ENCODE data around the gene CCDC51. TPM values are rescaled to one million over a fixed set of nuclear protein-coding genes. Genes with fewer than 3 reads are reported as not detected.

CCDC51 gene
- polyA plus RNA-seq, 1 of the 3 experiments (the other 2 are of a cell fraction), result 24.2 TPM

- TF ChIP-seq REST (IDR thresholded peaks at IDR 0.05; ENCODE audit: low read depth, low read length) (no peak), RXRA (IDR thresholded peaks at IDR 0.05; ENCODE audit: borderline replicate concordance, low read depth) (no peak), FOSL2 (IDR thresholded peaks at IDR 0.05; ENCODE audit: borderline replicate concordance, low read depth) (no peak), JUND (IDR thresholded peaks at IDR 0.05) (no peak), TAF1 (IDR thresholded peaks at IDR 0.05; ENCODE audit: borderline replicate concordance, low read depth, low read length) (no peak)
These were observed 3.5 kb downstream of the CCDC51 start (continued) for GRCh38 chr3:48436477-48436787.

GRCh38 chr3:48435774-48436476 is 4.0 kb downstream of the CCDC51 start:
- Histone ChIP-seq H2AFZ (ENCODE audit: low read depth) (no peak overlapping the region), H3K36me3 (replicated peaks in 1 of 2; ENCODE audit: control insufficient read depth in 1 of 2, insufficient read depth in 2 of 2, low read length in 1 of 2) (peaks cover 4 to 25% of the 10 kb centered on the region in 2 experiments), H3K9me2 (no peaks in the 10 kb centered on the region), H3K4me1 (ENCODE audit: control insufficient read depth in 1 of 2, insufficient read depth in 2 of 2, low read depth in 1 of 2, low read length in 1 of 2) (peaks cover 0 to 15% of the 10 kb centered on the region in 2 experiments; a peak in 1 of 4 replicates), H3F3A (replicated peaks; ENCODE audit: insufficient read depth) (no peaks in the 10 kb centered on the region), H3K27me3 (ENCODE audit: insufficient read depth) (no peaks in the 10 kb centered on the region), H3K9me3 (no peaks in the 10 kb centered on the region), H3K9ac (no peak overlapping the region), H3K79me2 (ENCODE audit: insufficient read depth) (peaks cover 22% of the 10 kb centered on the region), H3K27ac (ENCODE audit: low read depth in 2 of 2, low read length in 1 of 2) (no peak overlapping the region), H3K4me2 (no peak overlapping the region), H3K4me3 (ENCODE audit: low read depth in 2 of 2, low read length in 1 of 2) (peak overlapping the region in 1 of 2 experiments; percentile 43; a peak in 1 of 4 replicates), H4K20me1 (ENCODE audit: insufficient read depth) (0 out of 2 replicates have a peak, but pooled peaks cover 5% of the 10 kb centered on the region)
- ChIA-PET POLR2A (interaction anchor here (0.6 to 1.6 kb wide), 5 partner anchors 11 to 241 kb away, joined by 3 to 8 read pairs (median 4); no protein-coding TSS in a partner anchor), CTCF (interaction anchor here (0.6 to 13.2 kb wide), 95 partner anchors 12 to 1059 kb away, joined by 3 to 399 read pairs (median 6); partner anchors contain the start of genes ATRIP, CAMP, CDC25A and FBXW12)
- 42% methylated on average over 6 of the region's 7 CpGs for WGBS (ENCODE audit: low lambda C conversion rate)
- peak; percentile 86 for DNase-seq
- TF ChIP-seq RAD21 (IDR thresholded peaks at IDR 0.05; ENCODE audit: low read length) (peak; percentile 96), REST (IDR thresholded peaks at IDR 0.05; ENCODE audit: low read depth, low read length) (no peak), JUND (IDR thresholded peaks at IDR 0.05) (no peak), CHD2 (IDR thresholded peaks at IDR 0.05; ENCODE audit: low read length, partially characterized antibody) (peak; percentile 48), SMC3 (IDR thresholded peaks at IDR 0.05; ENCODE audit: low read depth, low read length) (peak; percentile 100), RFX5 (IDR thresholded peaks at IDR 0.05; ENCODE audit: low read length) (0 out of 2 replicates have a peak, but pooled peaks have one; percentile 43), NRF1 (IDR thresholded peaks at IDR 0.05; ENCODE audit: low read depth, low read length) (0 out of 2 replicates have a peak, but pooled peaks have one; percentile 28), CTCF (IDR thresholded peaks at IDR 0.05) (peak; percentile 100), TAF1 (IDR thresholded peaks at IDR 0.05; ENCODE audit: borderline replicate concordance, low read depth, low read length) (no peak), FOXJ3 (CRISPR knock-in tag; IDR thresholded peaks at IDR 0.05) (no peak), NFIC (IDR thresholded peaks at IDR 0.05; ENCODE audit: borderline replicate concordance) (no peak), FOXM1 (IDR thresholded peaks at IDR 0.05; ENCODE audit: low read depth) (no peak), POLR2AphosphoS5 (IDR thresholded peaks at IDR 0.05; ENCODE audit: low read depth, low read length) (no peak; the same call in 1 of the 2 replicates), EZH2phosphoT487 (IDR thresholded peaks at IDR 0.05; ENCODE audit: borderline replicate concordance, low read depth) (no peak), MAX (IDR thresholded peaks at IDR 0.05; ENCODE audit: low read depth) (peak; percentile 52; the same call in 1 of the 2 replicates), SIN3A (IDR thresholded peaks at IDR 0.05; ENCODE audit: borderline replicate concordance, low read depth, low read length) (no peak), RXRA (IDR thresholded peaks at IDR 0.05; ENCODE audit: borderline replicate concordance, low read depth) (no peak), GABPA (IDR thresholded peaks at IDR 0.05; ENCODE audit: low read depth) (no peak), MEF2A (IDR thresholded peaks at IDR 0.05; ENCODE audit: borderline replicate concordance, low read depth) (no peak), GATA2 (CRISPR knock-in tag; IDR thresholded peaks at IDR 0.05) (no peak)
